ENCODE measurements around the gene PRICKLE4.
A peak's percentile ranks its signal among the peaks of the same experiment; 100 is the strongest.

DNA sequence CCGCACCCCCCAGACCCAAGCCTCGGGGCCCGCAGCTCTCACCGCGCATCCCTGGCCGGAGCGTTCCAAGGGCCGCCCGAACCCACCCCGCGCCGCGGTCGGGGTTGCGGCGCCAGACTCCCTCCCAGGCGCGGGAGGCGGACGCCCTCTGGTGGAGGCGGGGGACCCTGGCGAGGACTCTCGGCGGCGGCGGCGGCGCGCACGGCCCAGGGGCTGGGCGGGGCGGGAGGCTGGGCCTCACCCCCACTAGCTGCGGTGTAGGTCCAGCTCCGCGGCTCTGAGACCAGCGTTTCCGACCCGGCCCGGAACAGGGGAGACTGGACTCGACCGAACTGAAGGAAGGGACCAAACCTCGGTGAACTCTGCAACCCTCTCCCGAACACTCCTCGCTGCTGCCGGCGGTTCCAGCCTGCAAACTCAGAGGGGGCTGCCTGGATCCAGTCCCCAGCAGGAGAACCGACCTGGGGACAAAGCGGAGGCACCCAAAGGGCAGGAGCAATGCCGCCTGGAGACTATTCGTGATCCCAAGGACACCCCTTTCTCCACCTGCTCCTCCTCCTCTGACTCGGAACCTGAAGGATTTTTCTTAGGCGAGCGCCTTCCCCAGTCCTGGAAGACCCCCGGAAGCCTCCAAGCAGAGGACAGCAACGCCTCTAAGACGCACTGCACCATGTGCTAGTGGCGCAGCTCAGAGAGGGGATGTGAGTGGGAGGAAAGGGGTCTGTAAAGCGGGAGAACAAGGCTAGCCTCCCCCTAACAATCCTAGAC lies 6.1 kb downstream of the PRICKLE4 start:
- TF ChIP-seq, protein P1, sequence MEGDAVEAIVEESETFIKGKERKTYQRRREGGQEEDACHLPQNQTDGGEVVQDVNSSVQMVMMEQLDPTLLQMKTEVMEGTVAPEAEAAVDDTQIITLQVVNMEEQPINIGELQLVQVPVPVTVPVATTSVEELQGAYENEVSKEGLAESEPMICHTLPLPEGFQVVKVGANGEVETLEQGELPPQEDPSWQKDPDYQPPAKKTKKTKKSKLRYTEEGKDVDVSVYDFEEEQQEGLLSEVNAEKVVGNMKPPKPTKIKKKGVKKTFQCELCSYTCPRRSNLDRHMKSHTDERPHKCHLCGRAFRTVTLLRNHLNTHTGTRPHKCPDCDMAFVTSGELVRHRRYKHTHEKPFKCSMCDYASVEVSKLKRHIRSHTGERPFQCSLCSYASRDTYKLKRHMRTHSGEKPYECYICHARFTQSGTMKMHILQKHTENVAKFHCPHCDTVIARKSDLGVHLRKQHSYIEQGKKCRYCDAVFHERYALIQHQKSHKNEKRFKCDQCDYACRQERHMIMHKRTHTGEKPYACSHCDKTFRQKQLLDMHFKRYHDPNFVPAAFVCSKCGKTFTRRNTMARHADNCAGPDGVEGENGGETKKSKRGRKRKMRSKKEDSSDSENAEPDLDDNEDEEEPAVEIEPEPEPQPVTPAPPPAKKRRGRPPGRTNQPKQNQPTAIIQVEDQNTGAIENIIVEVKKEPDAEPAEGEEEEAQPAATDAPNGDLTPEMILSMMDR (IDR thresholded peaks at IDR 0.05; ENCODE audit: insufficient read depth, low read depth, low read length), result peak; percentile 9
- no peak for TF ChIP-seq EZH2 (IDR thresholded peaks at IDR 0.05; ENCODE audit: insufficient read depth, low read length)

All from astrocyte (in vitro differentiated cells and primary cell).